HFFc6 (cell line): ENCODE measurements around the gene FAM168A. TPM values are rescaled to one million over a fixed set of nuclear protein-coding genes. Genes with fewer than 3 reads are reported as not detected.

Experiments
- DNase-seq: peaks from one replicate; pipeline ENCODE4 v3.0.0-alpha.2; 2018
- H3K27ac Mint-ChIP-seq: 2 replicates; pipeline ENCODE4 v1.8.0; 2020; ENCODE audit warnings: mild to moderate bottlenecking, mixed read lengths
- H3K27me3 Mint-ChIP-seq: 2 replicates; pipeline ENCODE4 v1.8.0; 2021; ENCODE audit warnings: mild to moderate bottlenecking, moderate library complexity, mixed read lengths; ENCODE audit not compliant: insufficient read depth
- H3K36me3 Mint-ChIP-seq: 2 replicates; pipeline ENCODE4 v1.8.0; 2021; ENCODE audit warnings: low read depth, mixed read lengths
- H3K4me1 Mint-ChIP-seq: 2 replicates; pipeline ENCODE4 v1.8.0; 2020; ENCODE audit warnings: low read depth, mixed read lengths
- H3K4me3 Mint-ChIP-seq: 2 replicates; pipeline ENCODE4 v1.8.0; 2020; ENCODE audit warnings: mild to moderate bottlenecking, moderate library complexity, mixed read lengths
- H3K9me3 Mint-ChIP-seq: 2 replicates; pipeline ENCODE4 v1.8.0; 2020; ENCODE audit warnings: mild to moderate bottlenecking, mixed read lengths
- CTCF ChIP-seq: fragments of 200-600 bp; sonication (generic); IDR thresholded peaks from 2 replicates; pipeline ENCODE4 v1.5.0; 2021; ENCODE audit warnings: antibody characterized with exemption, mild to moderate bottlenecking
- total RNA-seq, 6 experiments: library from RNA; stranded (reverse); fragmentation: NEBNext Ultra II Directional; extraction: Animal tissue kit (Norgen Biotek cat#: 25700); gene quantifications; 2 replicates in 1 of 6; 3 replicates in 5 of 6; pipeline ENCODE4 v1.2.3, GENCODE V29; 2021

Gene FAM168A
- total RNA-seq, 6 experiments from 2014 or later, result 32.6 to 40.1 (median 38.8) TPM

GRCh38 chr11:73520353-73521061, 77.4 kb downstream of the FAM168A start:
- H3K9me3 Mint-ChIP-seq, result no peaks in the 10 kb centered on the region
- H3K4me3 Mint-ChIP-seq, result no peak overlapping the region

GRCh38 chr11:73519266-73519665, 78.6 kb downstream of the FAM168A start:
- H3K9me3 Mint-ChIP-seq, result no peaks in the 10 kb centered on the region
- peaks cover 28% of the 10 kb centered on the region for H3K4me1 Mint-ChIP-seq
- no peak overlapping the region for H3K27ac Mint-ChIP-seq
- H3K27me3 Mint-ChIP-seq, result peaks cover 3% of the 10 kb centered on the region
- no peak for DNase-seq
- peaks cover 4% of the 10 kb centered on the region; the same call in 1 of the 2 replicates for H3K36me3 Mint-ChIP-seq
- no peak for TF ChIP-seq CTCF
- no peak overlapping the region for H3K4me3 Mint-ChIP-seq

More at GRCh38 chr11:73520353-73521061, 77.4 kb downstream of the FAM168A start:
- H3K4me1 Mint-ChIP-seq, result peaks cover 28% of the 10 kb centered on the region
- H3K36me3 Mint-ChIP-seq, result no peaks in the 10 kb centered on the region
- DNase-seq, result no peak
- TF ChIP-seq CTCF, result no peak
- H3K27me3 Mint-ChIP-seq, result peaks cover 3% of the 10 kb centered on the region
- no peak overlapping the region for H3K27ac Mint-ChIP-seq

DNA sequence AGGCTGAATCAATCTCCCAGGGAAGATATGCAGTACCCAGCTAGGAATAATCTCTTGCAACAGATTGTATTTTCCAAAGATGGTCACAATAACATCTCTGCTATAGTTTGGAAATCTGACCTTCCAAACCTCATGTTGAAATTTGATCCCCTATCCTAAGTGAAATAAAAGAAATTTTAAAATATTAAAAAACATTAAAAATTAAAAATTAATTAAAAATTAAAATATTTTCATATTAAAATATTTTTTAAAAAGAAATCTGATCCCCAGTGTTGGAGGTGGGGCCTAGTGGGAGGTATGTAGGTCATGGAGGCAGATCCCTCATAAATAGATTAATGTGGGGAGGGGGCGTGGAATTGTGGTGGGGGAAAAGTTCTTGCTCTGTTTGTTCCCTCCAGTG, 79.7 kb downstream of the FAM168A start:
- Mint-ChIP-seq H3K9me3 (no peaks in the 10 kb centered on the region), H3K27me3 (peaks cover 3% of the 10 kb centered on the region; the same call in 1 of the 2 replicates), H3K27ac (no peak overlapping the region), H3K36me3 (peaks cover 4% of the 10 kb centered on the region; the same call in 1 of the 2 replicates), H3K4me3 (no peak overlapping the region), H3K4me1 (peaks cover 28% of the 10 kb centered on the region)
- no peak for TF ChIP-seq CTCF
- DNase-seq, result no peak

- DNase-seq, result no peak
- peaks cover 4% of the 10 kb centered on the region; the same call in 1 of the 2 replicates for H3K36me3 Mint-ChIP-seq
- no peak for TF ChIP-seq CTCF
- peaks cover 17% of the 10 kb centered on the region for H3K4me1 Mint-ChIP-seq
- H3K27me3 Mint-ChIP-seq, result peaks cover 3% of the 10 kb centered on the region; the same call in 1 of the 2 replicates
- H3K4me3 Mint-ChIP-seq, result no peak overlapping the region
- no peaks in the 10 kb centered on the region for H3K9me3 Mint-ChIP-seq
- no peak overlapping the region for H3K27ac Mint-ChIP-seq
Measured at GRCh38 chr11:73516080-73516479, 81.8 kb downstream of the FAM168A start.

- Mint-ChIP-seq H3K36me3 (peaks cover 4% of the 10 kb centered on the region; the same call in 1 of the 2 replicates), H3K27ac (no peak overlapping the region), H3K27me3 (peaks cover 1% of the 10 kb centered on the region), H3K9me3 (no peaks in the 10 kb centered on the region), H3K4me1 (peaks cover under 1% of the 10 kb centered on the region; the same call in 1 of the 2 replicates), H3K4me3 (no peak overlapping the region)
- no peak for DNase-seq
- TF ChIP-seq CTCF, result no peak
Measured at GRCh38 chr11:73513707-73514106, 84.2 kb downstream of the FAM168A start.
